Thyroid gland (tissue), 4 donors: ENCODE measurements around the gene ANKRD34C. TPM values are rescaled to one million over a fixed set of nuclear protein-coding genes. Genes with fewer than 3 reads are reported as not detected.

ENCODE experiments used
- DNase-seq, 2 donors: peaks; one replicate each; pipeline ENCODE4 v3.0.0-alpha.2; 2019
- H3K27ac ChIP-seq, 3 donors: fragments of 200-600 bp; sonication (generic); 1 replicate in 2 of 3; 2 replicates in 1 of 3; pipeline ENCODE4 v1.5.1; 2016 to 2019; ENCODE audit warnings: mild to moderate bottlenecking in 1 of 3, moderate library complexity in 1 of 3
- H3K27me3 ChIP-seq: fragments of 200-600 bp; sonication (generic); one replicate; pipeline ENCODE4 v1.5.1; 2019
- H3K36me3 ChIP-seq, 2 donors: fragments of 200-600 bp; sonication (generic); one replicate each; pipeline ENCODE4 v1.5.1; 2016 to 2019
- H3K4me1 ChIP-seq, 2 donors: fragments of 200-600 bp; sonication (generic); one replicate each; pipeline ENCODE4 v1.5.1; 2017 to 2019
- H3K4me3 ChIP-seq, 3 donors: fragments of 200-600 bp; sonication (generic); replicated peaks in 1 of 3; 1 replicate in 2 of 3; 2 replicates in 1 of 3; pipeline ENCODE4 v1.5.1; 2016; ENCODE audit warnings: mild to moderate bottlenecking in 1 of 3
- H3K9me3 ChIP-seq: fragments of 200-600 bp; sonication (generic); one replicate; pipeline ENCODE4 v1.5.1; 2017
- CTCF ChIP-seq, 6 experiments: fragments of 200-600 bp in 3 of 6; fragments of 450-650 bp in 3 of 6; sonication (generic) in 3 of 6; IDR thresholded peaks; one replicate each; pipeline ENCODE4 v1.5.1; 2016 to 2019; ENCODE audit warnings: antibody characterized with exemption in 6 of 6, mild to moderate bottlenecking in 2 of 6, inconsistent platforms in 1 of 6, moderate library complexity in 1 of 6
- POLR2A ChIP-seq, 2 donors: fragments of 450-650 bp; IDR thresholded peaks; one replicate each; pipeline ENCODE4 v1.6.1; 2017; ENCODE audit warnings: antibody characterized with exemption in 2 of 2, mild to moderate bottlenecking in 2 of 2, moderate library complexity in 1 of 2
- WGBS, 2 donors: methylation state at CpG; one replicate each; pipeline ENCODE4 v1.1.5; 2017; 5-methylcytosine and 5-hydroxymethylcytosine counted together
- intact Hi-C: fragments of 100-400 bp; cut with DNase I; formaldehyde crosslinking; loops from one replicate; pipeline ENCODE4 v1.15.1; 2023
- total RNA-seq, 4 donors: library from RNA; depleted of rRNA; stranded (reverse); fragments of >200 nt; gene quantifications; one replicate each; pipeline ENCODE4 v1.2.3, GENCODE V29; 2016

Gene ANKRD34C
- total RNA-seq, 4 donors from 2014 or later = 0.13 TPM; not detected in 3

GRCh38 chr15:79310985-79311900 is 28.7 kb downstream of the ANKRD34C start, which contains the start of gene TMED3:
Gene TMED3 (plus strand): TSS chr15:79311112. CDS start chr15:79311250, 138 bp downstream.
- Histone ChIP-seq H3K27me3 (no peaks in the 10 kb centered on the region), H3K9me3 (no peaks in the 10 kb centered on the region), H3K36me3 (peaks cover 0 to 6% of the 10 kb centered on the region in 2 donors), H3K27ac (peak within 1 kb of the TSS in 2 of 3 donors; percentile 40 to 51), H3K4me1 (peaks cover 42 to 43% of the 10 kb centered on the region in 2 donors), H3K4me3 (peak within 1 kb of the TSS; percentile 34 to 76 (median 76))
- intact Hi-C loops = no loop called here
- peak; percentile 80 to 82 for DNase-seq
- TF ChIP-seq POLR2A (IDR thresholded peaks at IDR 0.05) = peak in 1 of 2 donors; percentile 81
- peak in 2 of 6 experiments; percentile 28 to 40 for TF ChIP-seq CTCF (IDR thresholded peaks at IDR 0.05)
- 3 to 4% methylated on average over 12 to 14 of the region's 76 CpGs for WGBS, 2 donors

GRCh38 chr15:79311901-79312553 is 29.5 kb downstream of the ANKRD34C start:
- H3K9me3 ChIP-seq = no peaks in the 10 kb centered on the region
- 61 to 64% methylated on average over 8 of the region's 8 CpGs for WGBS, 2 donors
- intact Hi-C loops = no loop called here
- no peaks in the 10 kb centered on the region for H3K27me3 ChIP-seq
- H3K36me3 ChIP-seq = peaks cover 0 to 6% of the 10 kb centered on the region in 2 donors
- H3K4me1 ChIP-seq = peaks cover 45 to 51% of the 10 kb centered on the region in 2 donors
- DNase-seq = peak in 1 of 2 donors; percentile 13
- H3K4me3 ChIP-seq = peak overlapping the region; percentile 34 to 76 (median 76)
- TF ChIP-seq POLR2A (IDR thresholded peaks at IDR 0.05) = no peak
- TF ChIP-seq CTCF (IDR thresholded peaks at IDR 0.05) = no peak
- no peak overlapping the region for H3K27ac ChIP-seq

- Histone ChIP-seq H3K27ac (peak overlapping the region; percentile 63 to 81 (median 75)), H3K9me3 (no peaks in the 10 kb centered on the region), H3K4me3 (no peak overlapping the region), H3K36me3 (peaks cover 8 to 21% of the 10 kb centered on the region in 2 donors), H3K27me3 (no peaks in the 10 kb centered on the region), H3K4me1 (peaks cover 45 to 53% of the 10 kb centered on the region in 2 donors)
- TF ChIP-seq POLR2A (IDR thresholded peaks at IDR 0.05) (no peak), CTCF (IDR thresholded peaks at IDR 0.05) (no peak)
- 97% methylated on average over 1 of the region's 1 CpG for WGBS, 2 donors
- DNase-seq = no peak
- intact Hi-C loops = no loop called here
Measured at GRCh38 chr15:79314186-79314585, 31.7 kb downstream of the ANKRD34C start.

- H3K27me3 ChIP-seq = no peaks in the 10 kb centered on the region
- peaks cover 11 to 21% of the 10 kb centered on the region in 2 donors for H3K36me3 ChIP-seq
- no peak overlapping the region for H3K4me3 ChIP-seq
- H3K4me1 ChIP-seq = peaks cover 45 to 53% of the 10 kb centered on the region in 2 donors
- peak; percentile 98 for DNase-seq
- no peaks in the 10 kb centered on the region for H3K9me3 ChIP-seq
- H3K27ac ChIP-seq = peak overlapping the region; percentile 63 to 81 (median 75)
- intact Hi-C loops = no loop called here
- WGBS, 2 donors = 47 to 48% methylated on average over 6 of the region's 6 CpGs
- no peak for TF ChIP-seq CTCF (IDR thresholded peaks at IDR 0.05)
- TF ChIP-seq POLR2A (IDR thresholded peaks at IDR 0.05) = peak in 1 of 2 donors; percentile 7
Measured at GRCh38 chr15:79314811-79315210, 32.3 kb downstream of the ANKRD34C start.
